HG03378 (cell line): ENCODE results near the gene ABHD16B.

Source experiments
- ATAC-seq: cut with Tn5 transposase; IDR thresholded peaks from one replicate; pipeline ENCODE4 v1.9.1; 2021; ENCODE audit warnings: mild to moderate bottlenecking, moderate library complexity; ENCODE audit not compliant: unreplicated experiment

ABHD16B gene

DNA sequence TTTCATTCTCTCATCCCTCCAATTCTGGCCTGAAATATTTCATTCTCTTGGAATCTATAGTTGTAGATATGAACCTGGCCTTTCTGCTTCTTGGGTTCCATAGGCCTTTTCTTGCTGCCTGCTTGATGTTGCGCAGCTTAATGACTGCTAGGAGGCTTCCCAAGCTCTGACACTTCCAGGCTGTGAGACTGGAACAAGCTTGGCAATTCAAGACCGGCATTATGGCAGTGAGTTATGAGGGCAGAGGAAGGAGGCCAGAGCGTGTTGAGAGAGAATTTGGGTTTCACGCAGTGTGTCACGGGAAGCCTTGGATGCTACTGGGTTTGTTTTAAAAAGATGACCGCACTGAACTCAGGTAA lies 32.7 kb downstream of the ABHD16B start:
- no peak for ATAC-seq

GRCh38 chr20:63894358-63895201 lies 33.3 kb downstream of the ABHD16B start, which contains the start of gene DNAJC5:
TSS of gene DNAJC5 (plus strand) at chr20:63895126. CDS start at chr20:63928346, 33,220 bp downstream.
- ATAC-seq = peak; percentile 60

DNA sequence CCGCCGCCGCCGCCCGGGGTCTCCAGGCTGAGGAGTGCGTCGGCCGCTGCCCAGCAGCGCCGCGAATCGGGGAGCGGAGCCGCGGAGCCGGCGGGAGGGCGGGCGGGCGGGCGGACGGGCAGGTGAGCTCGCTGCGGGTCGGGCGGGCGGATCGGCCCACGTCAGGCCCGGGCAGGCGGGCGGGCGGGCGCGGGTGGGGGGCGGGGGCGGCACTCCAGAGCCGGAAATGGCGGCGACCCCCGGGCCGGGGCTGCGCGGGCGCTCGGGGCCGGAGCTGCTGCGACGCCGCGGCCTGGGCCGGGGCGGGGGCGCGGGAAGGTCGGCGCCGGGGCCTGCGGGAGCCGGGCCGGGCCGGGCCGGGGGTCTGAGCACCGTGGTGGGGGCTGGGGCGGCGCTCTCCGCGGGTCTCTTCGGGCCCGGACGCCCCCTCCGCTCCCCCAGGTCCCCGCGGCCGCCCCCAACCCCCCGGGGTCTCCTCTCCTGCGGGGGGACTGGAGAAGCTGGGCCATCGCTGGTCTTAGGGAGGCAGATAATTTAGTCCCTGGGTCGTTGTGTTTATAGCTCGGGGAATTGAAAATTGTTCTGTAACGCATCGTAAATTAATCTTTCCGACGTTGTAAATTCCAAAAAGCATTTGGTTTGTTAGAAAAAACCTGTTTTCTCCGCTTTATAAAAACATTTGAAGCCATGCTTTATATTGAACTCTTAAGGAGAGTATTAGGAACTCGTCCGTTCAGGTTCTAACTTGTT lies 34.1 kb downstream of the ABHD16B start:
- no peak for ATAC-seq

DNA sequence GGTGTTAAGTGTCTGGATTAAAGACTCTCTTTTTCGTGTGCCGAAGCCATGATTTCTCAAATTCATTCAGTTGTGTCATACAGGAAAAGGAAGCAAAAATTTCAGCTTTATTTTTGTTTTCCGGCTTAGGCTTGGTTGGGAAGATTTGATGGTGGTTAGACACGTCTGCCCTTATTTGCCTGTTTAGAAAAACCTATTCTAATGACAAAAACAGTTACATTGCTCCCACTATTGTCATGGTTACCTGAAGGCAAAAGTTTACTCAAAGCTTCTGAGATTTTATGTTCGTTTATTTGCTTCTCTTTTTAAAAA lies 34.6 kb downstream of the ABHD16B start:
- ATAC-seq = no peak

GRCh38 chr20:63896264-63897105 lies 35.2 kb downstream of the ABHD16B start:
- no peak for ATAC-seq

DNA sequence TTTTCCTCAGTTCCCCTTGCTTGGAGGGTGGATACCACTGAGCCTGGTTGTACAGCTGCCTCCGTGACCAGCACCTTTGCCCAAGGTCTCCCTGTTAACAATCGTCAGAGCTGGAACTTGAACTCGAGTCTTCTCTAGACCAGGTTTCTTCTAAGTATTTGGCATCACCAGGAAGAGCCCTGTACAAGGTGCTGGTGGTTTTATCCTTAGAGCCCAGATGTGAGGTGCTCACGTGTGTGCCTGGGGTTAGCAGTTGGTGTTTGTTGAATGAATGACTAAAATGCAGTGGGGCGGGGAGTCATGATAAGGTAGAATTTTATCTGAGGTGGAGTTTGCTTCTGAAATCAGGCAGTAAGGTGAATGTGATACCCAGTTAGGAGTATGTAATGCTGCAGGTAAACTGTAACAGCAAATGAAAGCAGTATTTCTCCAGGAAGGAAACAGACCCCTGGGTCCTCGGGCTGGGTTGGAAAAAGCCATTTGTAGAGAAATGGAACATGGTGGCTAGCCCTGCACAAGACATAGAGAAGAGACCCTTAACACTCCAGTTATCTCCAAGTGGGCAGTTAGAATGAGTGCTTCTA lies 36.8 kb downstream of the ABHD16B start:
- no peak for ATAC-seq

GRCh38 chr20:63898882-63899558 lies 37.7 kb downstream of the ABHD16B start:
- no peak for ATAC-seq

- no peak for ATAC-seq
These were observed 39.1 kb downstream of the ABHD16B start for GRCh38 chr20:63900413-63900812.

GRCh38 chr20:63903796-63904561 lies 42.7 kb downstream of the ABHD16B start:
- no peak for ATAC-seq

DNA sequence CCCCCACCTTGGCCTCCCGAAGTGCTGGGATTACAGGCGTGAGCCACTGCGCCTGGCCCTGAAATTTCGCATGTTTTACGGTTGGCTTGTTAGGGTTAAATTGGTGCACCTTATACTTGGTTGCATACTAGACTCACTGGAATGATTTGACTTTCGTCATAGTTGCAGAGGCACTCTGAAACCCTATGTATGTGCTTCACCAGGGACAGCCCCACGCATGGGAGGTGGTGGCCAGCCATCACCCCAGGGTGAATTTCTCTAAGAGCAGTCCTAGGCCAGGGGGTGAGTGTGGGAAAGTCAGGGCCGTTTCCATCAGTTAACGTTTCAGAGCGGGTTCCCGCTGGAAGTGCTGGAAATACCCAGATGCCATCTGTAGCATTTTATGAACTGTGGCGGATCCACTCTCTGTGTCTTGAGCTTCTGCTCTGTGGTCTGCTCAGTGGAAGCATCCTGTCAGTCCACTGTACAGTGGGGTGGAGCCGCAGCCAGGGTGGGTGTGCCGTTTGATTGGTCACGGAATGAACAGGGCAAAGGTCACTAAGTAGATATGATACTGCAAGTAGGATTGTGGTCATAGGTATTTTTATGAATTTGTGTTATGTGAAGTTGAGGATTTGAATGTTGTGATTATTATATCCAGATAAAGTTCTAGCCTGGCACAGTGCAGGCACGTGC lies 46.8 kb downstream of the ABHD16B start:
- no peak for ATAC-seq

DNA sequence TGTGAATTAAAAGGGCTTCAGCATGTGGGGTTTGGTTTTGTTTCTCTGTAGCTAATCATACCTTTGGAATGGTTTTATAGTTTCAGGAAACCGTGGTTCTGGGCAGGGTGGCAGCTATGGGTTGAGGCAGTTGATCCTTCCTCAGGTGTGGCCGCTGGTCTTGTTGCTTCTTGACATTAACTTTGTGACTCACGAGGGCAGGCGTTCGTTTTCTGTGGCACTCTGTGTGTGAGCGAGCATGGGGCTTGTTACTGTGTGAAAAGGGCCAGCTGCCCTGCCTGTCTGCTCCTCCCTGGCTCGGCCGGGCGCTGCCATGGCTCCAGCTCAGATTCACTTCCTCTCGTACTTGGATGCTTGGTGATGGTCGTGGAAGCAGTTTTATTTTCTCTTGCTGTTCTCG lies 49.9 kb downstream of the ABHD16B start:
- no peak for ATAC-seq
